Transverse colon (tissue), 4 donors: ENCODE measurements around the gene PPFIBP2.

ENCODE experiments used
- POLR2A ChIP-seq: fragments of 450-650 bp; IDR thresholded peaks from one replicate; pipeline ENCODE4 v1.6.1; 2016; ENCODE audit warnings: antibody characterized with exemption, mild to moderate bottlenecking, moderate library complexity
- POLR2AphosphoS5 ChIP-seq, 3 donors: sonication (generic); formaldehyde crosslinking; IDR thresholded peaks; one replicate each; pipeline ENCODE4 v1.6.1; 2016; ENCODE audit warnings: antibody characterized with exemption in 3 of 3
- TF ChIP-seq, protein P1 (sequence below), 5 experiments: fragments of 200-600 bp in 3 of 5; fragments of 450-650 bp in 2 of 5; sonication (generic) in 3 of 5; IDR thresholded peaks; 1 replicate in 2 of 5; 2 replicates in 3 of 5; pipeline ENCODE4 v1.5.1; 2016 to 2017; ENCODE audit warnings: antibody characterized with exemption in 5 of 5, inconsistent platforms in 3 of 5, mild to moderate bottlenecking in 2 of 5, moderate library complexity in 1 of 5

DNA sequence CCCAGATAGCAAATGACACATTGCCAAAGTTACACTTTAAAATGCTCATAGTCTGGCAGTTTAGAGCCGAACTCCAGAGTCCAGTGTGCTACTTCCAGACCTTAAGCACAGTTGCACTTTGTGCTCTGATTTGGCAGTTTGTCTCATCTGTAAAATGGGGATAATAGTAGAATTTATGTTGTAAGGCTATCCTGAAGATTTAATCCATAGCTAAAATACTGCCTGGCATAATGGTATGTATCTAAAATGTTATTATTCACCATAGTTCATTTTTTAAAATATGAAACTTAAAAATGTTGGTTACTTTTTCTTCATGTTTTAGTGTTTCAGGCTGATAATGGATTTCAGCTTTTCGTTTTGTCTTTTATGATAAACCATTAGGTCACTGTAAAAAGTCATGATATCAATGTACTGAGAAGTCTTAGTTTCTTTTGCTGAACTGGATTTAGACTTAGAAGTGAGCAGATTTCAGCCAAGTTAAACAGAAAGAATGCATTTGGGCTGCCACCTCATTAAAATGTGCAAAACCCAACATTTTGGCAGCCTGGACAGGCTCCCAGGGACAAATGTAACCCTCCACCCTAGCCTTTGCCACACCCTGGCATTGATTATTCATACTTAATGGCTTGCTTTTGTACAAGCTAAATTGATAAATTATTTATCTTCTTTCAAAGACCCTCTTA is 27.6 kb upstream of the PPFIBP2 start:
- TF ChIP-seq, protein P1, sequence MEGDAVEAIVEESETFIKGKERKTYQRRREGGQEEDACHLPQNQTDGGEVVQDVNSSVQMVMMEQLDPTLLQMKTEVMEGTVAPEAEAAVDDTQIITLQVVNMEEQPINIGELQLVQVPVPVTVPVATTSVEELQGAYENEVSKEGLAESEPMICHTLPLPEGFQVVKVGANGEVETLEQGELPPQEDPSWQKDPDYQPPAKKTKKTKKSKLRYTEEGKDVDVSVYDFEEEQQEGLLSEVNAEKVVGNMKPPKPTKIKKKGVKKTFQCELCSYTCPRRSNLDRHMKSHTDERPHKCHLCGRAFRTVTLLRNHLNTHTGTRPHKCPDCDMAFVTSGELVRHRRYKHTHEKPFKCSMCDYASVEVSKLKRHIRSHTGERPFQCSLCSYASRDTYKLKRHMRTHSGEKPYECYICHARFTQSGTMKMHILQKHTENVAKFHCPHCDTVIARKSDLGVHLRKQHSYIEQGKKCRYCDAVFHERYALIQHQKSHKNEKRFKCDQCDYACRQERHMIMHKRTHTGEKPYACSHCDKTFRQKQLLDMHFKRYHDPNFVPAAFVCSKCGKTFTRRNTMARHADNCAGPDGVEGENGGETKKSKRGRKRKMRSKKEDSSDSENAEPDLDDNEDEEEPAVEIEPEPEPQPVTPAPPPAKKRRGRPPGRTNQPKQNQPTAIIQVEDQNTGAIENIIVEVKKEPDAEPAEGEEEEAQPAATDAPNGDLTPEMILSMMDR (IDR thresholded peaks at IDR 0.05): no peak
- no peak for TF ChIP-seq POLR2A
- no peak for TF ChIP-seq POLR2AphosphoS5 (IDR thresholded peaks at IDR 0.05)
